Activated gamma-delta T cell treated with anti-CD3 and anti-CD28 coated beads, Interleukin-2, amount 50 U/mL, for 16 hours (primary cell): ENCODE data around the gene URB2.
"Not testable (repeated sequence)": the region's sequence is repeated elsewhere in the genome, so short reads cannot be mapped to it uniquely, and the experiment has no call there.

Experiments used
- DNase-seq: peaks from one replicate; pipeline ENCODE4 v3.0.0-alpha.2; 2020; ENCODE audit warnings: low read depth

Gene URB2

GRCh38 chr1:229625915-229626831 is at the start of gene URB2, which contains the start of gene TAF5L:
Gene URB2, plus strand, starts transcription at chr1:229626247. Its CDS starts 1,387 bp downstream, at chr1:229627634.
Gene TAF5L, minus strand, starts transcription at chr1:229626122. Its CDS starts 11,640 bp downstream, at chr1:229614482.
- DNase-seq, result peak; percentile 72

GRCh38 chr1:229578168-229579058 is 47.6 kb upstream of the URB2 start:
- DNase-seq, result no peak

GRCh38 chr1:229579059-229579673 is 46.9 kb upstream of the URB2 start:
- DNase-seq, result no peak

GRCh38 chr1:229581485-229581884 is 44.6 kb upstream of the URB2 start:
- DNase-seq, result no peak

GRCh38 chr1:229582011-229582694 is 43.9 kb upstream of the URB2 start:
- no peak for DNase-seq

- no peak for DNase-seq
Observed at GRCh38 chr1:229582715-229583114, 43.3 kb upstream of the URB2 start.

- DNase-seq, result no peak
Observed at GRCh38 chr1:229585338-229585737, 40.7 kb upstream of the URB2 start.

- DNase-seq, result no peak
Observed at GRCh38 chr1:229590119-229590518, 35.9 kb upstream of the URB2 start.

- no peak for DNase-seq
Observed at GRCh38 chr1:229593800-229594199, 32.2 kb upstream of the URB2 start.

GRCh38 chr1:229594227-229595008 is 31.6 kb upstream of the URB2 start:
- DNase-seq, result no peak

GRCh38 chr1:229595876-229596275 is 30.2 kb upstream of the URB2 start:
- DNase-seq, result not testable (repeated sequence)

- DNase-seq, result no peak
Observed at GRCh38 chr1:229596925-229597699, 28.9 kb upstream of the URB2 start.

GRCh38 chr1:229597877-229598276 is 28.2 kb upstream of the URB2 start:
- no peak for DNase-seq

- no peak for DNase-seq
Observed at GRCh38 chr1:229599218-229599954, 26.7 kb upstream of the URB2 start.

GRCh38 chr1:229600229-229600628 is 25.8 kb upstream of the URB2 start:
- DNase-seq, result no peak

- no peak for DNase-seq
Observed at GRCh38 chr1:229603371-229604005, 22.6 kb upstream of the URB2 start.

- no peak for DNase-seq
Observed at GRCh38 chr1:229607370-229607769, 18.7 kb upstream of the URB2 start.

- DNase-seq, result no peak
Observed at GRCh38 chr1:229608590-229608989, 17.5 kb upstream of the URB2 start.

- no peak for DNase-seq
Observed at GRCh38 chr1:229613938-229614337, 12.1 kb upstream of the URB2 start.
